ENCODE measurements around the gene GASK1A.

DNA sequence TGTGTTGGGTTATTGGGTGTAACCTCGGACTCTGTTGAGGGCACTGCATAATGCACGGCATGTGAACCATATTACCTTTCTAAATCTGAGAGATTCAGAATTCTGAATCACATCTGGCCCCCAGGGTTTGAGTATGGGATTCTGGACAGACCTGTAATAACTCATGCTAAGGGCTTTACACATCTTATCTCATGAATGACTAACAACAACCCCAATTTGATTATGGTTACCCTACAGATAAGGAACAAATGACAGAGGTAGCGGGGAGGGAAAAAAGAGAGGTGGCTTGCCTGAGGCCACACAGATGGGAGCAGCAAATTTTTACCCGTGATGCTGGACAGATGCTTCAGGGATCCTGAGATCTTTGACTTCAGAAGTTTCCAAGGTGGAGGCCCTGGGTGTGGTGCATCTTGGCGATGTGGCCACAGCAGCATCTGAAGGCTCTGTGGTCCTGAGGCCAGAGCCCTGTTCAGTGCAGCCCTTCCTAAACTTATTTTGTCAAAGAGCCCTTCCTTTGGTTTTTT is 83.0 kb downstream of the GASK1A start:
- TF ChIP-seq, protein P1, sequence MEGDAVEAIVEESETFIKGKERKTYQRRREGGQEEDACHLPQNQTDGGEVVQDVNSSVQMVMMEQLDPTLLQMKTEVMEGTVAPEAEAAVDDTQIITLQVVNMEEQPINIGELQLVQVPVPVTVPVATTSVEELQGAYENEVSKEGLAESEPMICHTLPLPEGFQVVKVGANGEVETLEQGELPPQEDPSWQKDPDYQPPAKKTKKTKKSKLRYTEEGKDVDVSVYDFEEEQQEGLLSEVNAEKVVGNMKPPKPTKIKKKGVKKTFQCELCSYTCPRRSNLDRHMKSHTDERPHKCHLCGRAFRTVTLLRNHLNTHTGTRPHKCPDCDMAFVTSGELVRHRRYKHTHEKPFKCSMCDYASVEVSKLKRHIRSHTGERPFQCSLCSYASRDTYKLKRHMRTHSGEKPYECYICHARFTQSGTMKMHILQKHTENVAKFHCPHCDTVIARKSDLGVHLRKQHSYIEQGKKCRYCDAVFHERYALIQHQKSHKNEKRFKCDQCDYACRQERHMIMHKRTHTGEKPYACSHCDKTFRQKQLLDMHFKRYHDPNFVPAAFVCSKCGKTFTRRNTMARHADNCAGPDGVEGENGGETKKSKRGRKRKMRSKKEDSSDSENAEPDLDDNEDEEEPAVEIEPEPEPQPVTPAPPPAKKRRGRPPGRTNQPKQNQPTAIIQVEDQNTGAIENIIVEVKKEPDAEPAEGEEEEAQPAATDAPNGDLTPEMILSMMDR (IDR thresholded peaks at IDR 0.05) = no peak
- TF ChIP-seq POLR2A (IDR thresholded peaks at IDR 0.05) = no peak

Data from heart left ventricle (tissue), 13 donors.